Colonic mucosa (tissue), 4 donors: ENCODE data around the gene HASPIN. TPM values are rescaled to one million over a fixed set of nuclear protein-coding genes. Genes with fewer than 3 reads are reported as not detected.

Experiments used
- DNase-seq: peaks from one replicate; pipeline ENCODE4 v3.0.0-alpha.2; 2020
- H3K27ac ChIP-seq: fragments of 200-600 bp; one replicate; pipeline ENCODE4 v1.8.0; 2021
- H3K27me3 ChIP-seq: fragments of 200-600 bp; one replicate; pipeline ENCODE4 v1.8.0; 2021
- H3K36me3 ChIP-seq: fragments of 200-600 bp; one replicate; pipeline ENCODE4 v1.8.0; 2021
- H3K4me1 ChIP-seq: fragments of 200-600 bp; one replicate; pipeline ENCODE4 v1.8.0; 2021; ENCODE audit warnings: mild to moderate bottlenecking
- H3K4me3 ChIP-seq: fragments of 200-600 bp; one replicate; pipeline ENCODE4 v1.8.0; 2021
- H3K9ac ChIP-seq, 2 donors: one replicate each; pipeline ENCODE4 v1.7.0; 2013; ENCODE audit warnings: control low read depth in 2 of 2, low read depth in 2 of 2, low read length in 2 of 2
- H3K9me3 ChIP-seq: fragments of 200-600 bp; one replicate; pipeline ENCODE4 v1.8.0; 2021
- CTCF ChIP-seq: fragments of 200-600 bp; IDR thresholded peaks from one replicate; pipeline ENCODE4 v1.8.0; 2022; ENCODE audit warnings: antibody characterized with exemption, mild to moderate bottlenecking
- intact Hi-C: fragments of 100-400 bp; cut with DNase I; formaldehyde crosslinking; loops from one replicate; pipeline ENCODE4 v1.14.1; 2022
- total RNA-seq, 2 donors: library from RNA; stranded (reverse); fragmentation: NEBNext Ultra II Directional in 1 of 2; extraction: Animal tissue kit (Norgen Biotek cat#: 25700) in 1 of 2; gene quantifications; one replicate each; pipeline ENCODE4 v1.2.1, GENCODE V29; 2021
- donor health status: healthy.
- donor health status: DM: no; HTN: no; CAD: no.
- donor health status: DM: no; HTN: no; CAD: no.

The HASPIN gene
- total RNA-seq, 2 donors from 2014 or later = 2.6 to 13.2 TPM

- H3K9me3 ChIP-seq = no peaks in the 10 kb centered on the region
- H3K4me3 ChIP-seq = no peak overlapping the region
- TF ChIP-seq CTCF = no peak
- H3K4me1 ChIP-seq = no peaks in the 10 kb centered on the region
- no peak overlapping the region for H3K27ac ChIP-seq
- H3K27me3 ChIP-seq = peaks cover 9% of the 10 kb centered on the region
- no peaks in the 10 kb centered on the region for H3K36me3 ChIP-seq
- H3K9ac ChIP-seq = no peak overlapping the region
- no peak for DNase-seq
- intact Hi-C loops = no loop called here
Measured at GRCh38 chr17:3681057-3681456, 42.6 kb upstream of the HASPIN start.

DNA sequence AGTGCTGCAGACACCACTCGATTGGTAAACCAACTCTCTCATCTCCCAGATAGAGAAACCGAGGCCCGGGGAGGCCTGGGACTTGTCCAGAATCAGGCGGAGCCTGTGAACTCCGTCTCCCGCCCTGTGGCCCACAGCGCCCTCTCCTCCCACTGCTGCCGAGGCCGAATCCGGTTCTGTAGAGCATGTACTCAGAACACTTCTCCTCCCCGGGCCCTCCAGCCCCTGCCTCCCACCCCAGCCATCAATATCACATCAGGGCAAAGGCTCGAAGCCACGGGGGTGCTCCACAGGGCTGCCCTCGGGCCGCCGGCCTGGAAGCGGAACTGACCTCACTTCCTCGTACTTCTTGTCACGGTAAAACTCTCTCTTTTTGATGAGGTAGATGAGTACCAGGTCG, 42.1 kb upstream of the HASPIN start:
- H3K27ac ChIP-seq = no peak overlapping the region
- H3K36me3 ChIP-seq = no peaks in the 10 kb centered on the region
- intact Hi-C loops = no loop called here
- H3K27me3 ChIP-seq = peaks cover 9% of the 10 kb centered on the region
- no peaks in the 10 kb centered on the region for H3K4me1 ChIP-seq
- no peak for DNase-seq
- H3K9me3 ChIP-seq = no peaks in the 10 kb centered on the region
- no peak for TF ChIP-seq CTCF
- H3K4me3 ChIP-seq = no peak overlapping the region
- H3K9ac ChIP-seq = no peak overlapping the region

- peaks cover 9% of the 10 kb centered on the region for H3K27me3 ChIP-seq
- no peak overlapping the region for H3K27ac ChIP-seq
- no peaks in the 10 kb centered on the region for H3K9me3 ChIP-seq
- no peak for TF ChIP-seq CTCF
- H3K4me3 ChIP-seq = no peak overlapping the region
- H3K9ac ChIP-seq = no peak overlapping the region
- H3K36me3 ChIP-seq = no peaks in the 10 kb centered on the region
- H3K4me1 ChIP-seq = no peaks in the 10 kb centered on the region
- intact Hi-C loops = no loop called here
- DNase-seq = no peak
Measured at GRCh38 chr17:3682033-3682432, 41.7 kb upstream of the HASPIN start.

DNA sequence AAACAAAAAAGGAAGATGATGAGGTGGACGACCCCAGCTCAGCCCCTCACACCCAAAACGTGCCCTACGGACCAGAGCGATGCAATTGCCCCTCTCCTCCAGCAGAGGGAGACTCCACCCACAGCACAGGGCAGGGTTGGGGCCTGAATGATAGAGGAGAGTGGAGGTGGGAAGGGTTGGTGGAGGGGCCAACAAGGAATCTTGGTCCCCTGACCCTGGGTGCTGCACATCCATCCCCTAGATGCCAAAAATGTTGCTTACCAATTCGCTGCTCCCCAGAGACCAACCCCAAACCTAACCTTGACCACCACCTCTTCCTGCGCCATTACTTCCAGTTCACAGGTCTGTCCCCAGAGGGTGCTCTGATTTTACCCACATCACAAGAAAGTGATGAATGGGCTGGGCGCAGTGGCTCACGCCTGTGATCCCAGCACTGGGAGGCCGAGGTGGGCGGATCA, 40.6 kb upstream of the HASPIN start:
- Histone ChIP-seq H3K4me1 (no peaks in the 10 kb centered on the region), H3K36me3 (no peaks in the 10 kb centered on the region), H3K4me3 (no peak overlapping the region), H3K9me3 (no peaks in the 10 kb centered on the region), H3K9ac (no peak overlapping the region), H3K27ac (no peak overlapping the region), H3K27me3 (peaks cover 9% of the 10 kb centered on the region)
- DNase-seq = no peak
- peak; percentile 90 for TF ChIP-seq CTCF
- intact Hi-C loops = no loop called here

DNA sequence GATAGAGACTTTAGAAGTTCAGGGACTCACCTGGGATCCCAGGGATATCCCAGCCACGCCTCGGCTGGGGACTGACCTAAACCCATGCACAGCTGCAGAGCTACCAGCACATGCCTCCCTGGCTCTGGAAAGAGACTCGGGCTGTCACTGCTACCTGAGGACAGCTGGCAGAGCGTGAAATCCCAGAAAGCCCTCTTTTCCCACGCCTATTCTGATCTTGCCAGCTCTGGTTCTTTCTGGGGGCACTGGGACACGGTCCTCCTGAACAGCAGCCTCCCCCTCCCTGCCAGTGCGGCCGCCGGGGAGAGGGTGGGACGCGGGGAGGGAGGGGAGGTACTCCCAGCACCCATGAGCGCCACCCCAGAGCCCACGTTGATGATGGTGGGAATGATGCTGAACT, 38.5 kb upstream of the HASPIN start:
- DNase-seq = no peak
- H3K27ac ChIP-seq = no peak overlapping the region
- intact Hi-C loops = no loop called here
- no peak for TF ChIP-seq CTCF
- H3K27me3 ChIP-seq = peaks cover 9% of the 10 kb centered on the region
- no peaks in the 10 kb centered on the region for H3K4me1 ChIP-seq
- H3K36me3 ChIP-seq = no peaks in the 10 kb centered on the region
- no peaks in the 10 kb centered on the region for H3K9me3 ChIP-seq
- H3K4me3 ChIP-seq = no peak overlapping the region
- no peak overlapping the region for H3K9ac ChIP-seq

GRCh38 chr17:3688027-3688553, 35.6 kb upstream of the HASPIN start:
- intact Hi-C loops = no loop called here
- no peak for DNase-seq
- Histone ChIP-seq H3K9me3 (no peaks in the 10 kb centered on the region), H3K36me3 (no peaks in the 10 kb centered on the region), H3K4me1 (no peaks in the 10 kb centered on the region), H3K27me3 (peaks cover 9% of the 10 kb centered on the region), H3K27ac (no peak overlapping the region), H3K9ac (no peak overlapping the region), H3K4me3 (no peak overlapping the region)
- TF ChIP-seq CTCF = no peak
